Non-pigmented ciliary epithelial cell (primary cell): ENCODE results near the gene VAV1.

Experiments used
- DNase-seq: peaks from one replicate; pipeline ENCODE4 v3.0.0-alpha.2; 2010; ENCODE audit warnings: low read depth

Gene VAV1

DNA sequence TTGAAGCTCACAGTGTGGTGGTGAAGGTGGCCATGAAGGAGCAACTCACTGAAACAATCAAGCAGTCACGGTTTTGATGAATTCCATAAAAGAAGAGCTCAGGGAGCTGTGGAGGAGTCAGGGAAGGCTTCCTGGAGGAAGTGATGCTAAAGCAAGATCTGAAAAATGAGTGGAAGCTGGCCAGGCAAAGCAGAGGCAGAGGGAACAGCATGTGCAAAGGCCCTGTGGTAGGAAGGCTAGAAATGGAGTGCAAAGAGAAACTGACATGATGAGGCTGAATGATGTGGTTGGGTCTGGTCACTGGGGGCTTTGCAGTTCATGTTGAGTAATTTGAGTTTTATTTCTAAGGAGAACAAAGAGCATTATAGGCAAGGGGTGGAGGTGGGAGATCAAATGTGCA lies 121.8 kb downstream of the VAV1 start:
- DNase-seq = no peak

DNA sequence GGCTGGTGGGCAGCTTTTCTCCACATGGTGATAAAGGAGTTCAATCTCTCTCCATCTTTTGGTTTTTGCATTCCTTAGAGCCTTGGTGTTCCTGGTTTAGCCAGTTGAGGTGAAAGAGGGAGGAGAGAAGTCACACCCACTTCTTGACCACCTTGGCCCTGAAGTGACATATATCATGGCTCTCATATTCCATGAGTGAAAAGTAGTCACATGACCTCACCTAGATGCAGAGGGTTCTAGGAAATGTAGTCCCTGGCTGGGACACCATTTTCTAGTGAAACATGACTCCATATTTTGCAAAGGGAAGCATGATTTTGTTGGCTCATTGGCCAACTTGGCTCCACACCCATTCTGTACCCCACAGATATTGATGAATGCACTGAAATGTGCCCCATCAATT lies 130.9 kb downstream of the VAV1 start:
- DNase-seq = no peak

DNA sequence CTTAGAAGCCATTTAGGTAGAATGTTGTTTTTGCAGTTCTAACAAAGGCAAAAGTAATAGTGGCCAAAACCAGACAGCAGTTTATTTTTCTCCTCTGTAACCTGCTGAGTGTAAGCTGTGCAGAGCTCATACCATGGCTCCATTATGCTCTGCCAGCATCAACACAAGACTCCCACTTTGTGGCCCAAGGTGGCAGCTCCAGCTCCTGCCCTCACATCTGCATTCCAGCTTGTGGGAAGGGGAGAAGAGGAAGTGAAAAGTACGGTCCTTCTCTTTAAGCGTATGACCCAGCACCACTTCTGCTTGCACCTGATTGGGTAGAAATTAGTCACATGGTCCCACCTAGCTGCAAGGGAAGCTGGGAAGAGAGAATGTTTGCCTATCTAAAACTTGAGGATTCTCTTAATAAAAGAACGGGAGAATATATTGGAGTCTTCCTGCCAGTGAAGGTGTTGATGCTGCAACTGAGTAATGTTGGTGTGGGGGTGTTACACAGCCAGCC lies 134.1 kb downstream of the VAV1 start:
- no peak for DNase-seq
